Measurements from ENCODE around the gene PVALEF.

DNA sequence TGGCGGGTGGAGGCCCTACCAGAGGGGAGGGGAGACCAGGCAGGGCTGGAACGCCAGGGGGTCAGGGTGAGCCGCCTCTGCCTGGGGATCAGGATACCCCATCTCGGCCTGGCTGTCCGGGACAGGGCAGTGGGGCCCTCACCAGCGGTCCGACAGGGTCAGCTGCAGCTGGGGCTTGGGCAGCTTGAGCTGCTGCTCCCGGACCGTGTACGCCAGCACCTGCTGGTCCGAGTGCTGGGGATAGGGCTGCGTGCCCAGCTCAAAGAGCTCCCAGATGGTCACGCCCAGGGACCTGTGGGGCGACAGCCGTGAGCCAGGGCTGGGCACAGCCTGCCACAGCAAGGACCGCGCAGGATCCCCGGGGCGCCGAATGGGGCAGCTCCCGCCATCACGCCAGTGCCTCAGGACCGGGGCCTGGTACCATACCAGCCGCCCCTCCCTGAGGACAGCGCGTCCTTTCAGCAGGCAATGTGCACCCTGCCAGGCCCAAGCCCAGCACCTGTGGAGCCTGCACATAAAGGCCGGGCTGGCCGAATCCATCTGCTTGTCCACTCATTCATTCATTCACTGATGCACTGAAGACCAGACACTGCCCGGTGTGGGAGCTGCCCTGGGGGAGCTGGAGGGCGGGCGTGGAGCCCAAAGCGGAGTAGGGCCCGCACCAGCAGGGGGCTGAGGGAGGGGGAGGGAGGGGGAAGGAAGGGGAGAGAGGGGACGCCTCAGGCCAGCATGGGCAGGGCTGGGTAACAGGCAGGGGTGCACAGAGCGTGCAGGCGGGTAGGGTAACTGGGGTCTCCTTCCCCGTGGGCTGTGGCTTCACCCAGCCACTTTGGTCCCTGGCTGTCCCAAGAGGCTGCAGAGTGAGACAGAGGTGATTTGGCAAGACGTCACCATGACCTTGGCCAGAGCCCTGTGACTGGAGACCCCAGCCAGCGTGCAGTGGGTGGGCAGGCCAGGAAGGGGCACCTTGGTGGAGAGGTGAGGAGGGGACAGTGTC is 42.0 kb upstream of the PVALEF start:
- no peak for TF ChIP-seq CTCF (IDR thresholded peaks at IDR 0.05)
- no peak for TF ChIP-seq POLR2A (IDR thresholded peaks at IDR 0.05)
- TF ChIP-seq EP300 (IDR thresholded peaks at IDR 0.05) = no peak
- no peak for TF ChIP-seq POLR2AphosphoS5 (IDR thresholded peaks at IDR 0.05)

Measured in gastroesophageal sphincter (tissue), 3 donors.